Activated CD4-positive, alpha-beta T cell treated with anti-CD3 and anti-CD28 coated beads for 36 hours (primary cell): Measurements from ENCODE around the gene THPO. TPM values are rescaled to one million over a fixed set of nuclear protein-coding genes. Genes with fewer than 3 reads are reported as not detected.

ENCODE experiments used
- ATAC-seq: fragments of 200-7000 bp; cut with Tn5 transposase; one replicate; pipeline ENCODE4 v1.10.0; 2021; ENCODE audit warnings: mild to moderate bottlenecking, moderate library complexity
- CTCF ChIA-PET: fragments of 350-600 bp; sonication (Branson Sonifier 250); formaldehyde crosslinking; loops from one replicate; lab custom pipeline; 2021; ENCODE audit warnings: antibody characterized with exemption; lab: Charles Lee
- POLR2A ChIA-PET: fragments of 350-600 bp; sonication (Branson Sonifier 250); formaldehyde crosslinking; loops from one replicate; lab custom pipeline; 2021; ENCODE audit warnings: antibody characterized with exemption, inconsistent platforms; lab: Charles Lee
- DNase-seq: peaks from one replicate; pipeline ENCODE4 v3.0.0-alpha.2; 2020
- H3K27ac Mint-ChIP-seq: one replicate; pipeline ENCODE4 v1.8.0; 2021; ENCODE audit warnings: mixed read lengths
- H3K27me3 Mint-ChIP-seq: one replicate; pipeline ENCODE4 v1.8.0; 2021; ENCODE audit warnings: mixed read lengths
- H3K36me3 Mint-ChIP-seq: one replicate; pipeline ENCODE4 v1.8.0; 2021; ENCODE audit warnings: low read depth, mixed read lengths
- H3K4me1 Mint-ChIP-seq: one replicate; pipeline ENCODE4 v1.8.0; 2021; ENCODE audit warnings: mixed read lengths
- H3K4me3 Mint-ChIP-seq: one replicate; pipeline ENCODE4 v1.8.0; 2021; ENCODE audit warnings: mild to moderate bottlenecking, moderate library complexity, mixed read lengths
- H3K9me3 Mint-ChIP-seq: one replicate; pipeline ENCODE4 v1.8.0; 2021; ENCODE audit warnings: low read depth, mixed read lengths
- intact Hi-C, 2 experiments: fragments of 100-400 bp; cut with DNase I in 1 of 2; cut with micrococcal nuclease in 1 of 2; formaldehyde crosslinking; loops; one replicate each; pipeline versions ENCODE4 v1.14.2 to v1.15.1; 2022 to 2024; cut with DNase I, micrococcal nuclease
- total RNA-seq, 2 experiments: library from RNA; stranded (reverse); gene quantifications; one replicate each; pipeline ENCODE4 v1.2.3, GENCODE V29; 2021

THPO gene
- total RNA-seq, 2 experiments from 2014 or later: not detected

DNA sequence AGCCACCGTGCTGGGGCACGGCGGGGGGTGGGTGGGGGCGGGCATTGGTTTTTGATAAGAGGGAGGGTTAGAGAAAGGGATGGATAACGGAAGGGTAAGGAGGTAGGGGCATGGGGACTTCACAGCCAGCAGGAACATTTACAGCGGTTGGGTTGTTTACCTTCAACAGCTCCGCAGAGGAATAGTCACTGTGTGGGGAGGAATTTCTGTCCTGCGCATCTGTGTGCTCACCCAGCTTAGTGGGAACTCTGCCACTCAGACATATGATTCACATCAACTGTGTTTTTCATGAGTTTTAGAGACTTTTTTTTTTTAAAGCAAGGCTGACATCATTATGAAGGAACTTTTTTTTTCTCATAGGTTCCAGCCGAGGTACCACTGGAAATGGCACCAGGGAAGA, 21.4 kb upstream of the THPO start:
- H3K27ac Mint-ChIP-seq: no peak overlapping the region
- ATAC-seq (no peak), DNase-seq (no peak)
- H3K9me3 Mint-ChIP-seq: no peaks in the 10 kb centered on the region
- H3K36me3 Mint-ChIP-seq: no peaks in the 10 kb centered on the region
- H3K4me1 Mint-ChIP-seq: no peaks in the 10 kb centered on the region
- ChIA-PET POLR2A (no interaction called here), CTCF (no interaction called here)
- no peak overlapping the region for H3K4me3 Mint-ChIP-seq
- intact Hi-C loops: no loop called here
- peaks cover 17% of the 10 kb centered on the region for H3K27me3 Mint-ChIP-seq

- no peak overlapping the region for H3K4me3 Mint-ChIP-seq
- ChIA-PET CTCF (interaction anchor here (1.1 kb wide), 1 partner anchor 18 kb away, joined by 4 read pairs; no protein-coding TSS in a partner anchor), POLR2A (no interaction called here)
- no peaks in the 10 kb centered on the region for H3K36me3 Mint-ChIP-seq
- H3K27me3 Mint-ChIP-seq: no peaks in the 10 kb centered on the region
- DNase-seq (no peak), ATAC-seq (no peak)
- H3K9me3 Mint-ChIP-seq: no peaks in the 10 kb centered on the region
- H3K4me1 Mint-ChIP-seq: no peaks in the 10 kb centered on the region
- no peak overlapping the region for H3K27ac Mint-ChIP-seq
- intact Hi-C loops: no loop called here
Measured at GRCh38 chr3:184395320-184395660, 17.3 kb upstream of the THPO start.

GRCh38 chr3:184391266-184391665, 13.3 kb upstream of the THPO start:
- H3K27me3 Mint-ChIP-seq: peaks cover 6% of the 10 kb centered on the region
- H3K9me3 Mint-ChIP-seq: no peaks in the 10 kb centered on the region
- H3K27ac Mint-ChIP-seq: no peak overlapping the region
- ATAC-seq (no peak), DNase-seq (no peak)
- ChIA-PET POLR2A (no interaction called here), CTCF (interaction anchor here (1.3 kb wide), 1 partner anchor 19 kb away, joined by 4 read pairs; no protein-coding TSS in a partner anchor)
- intact Hi-C loops: no loop called here
- H3K4me3 Mint-ChIP-seq: no peak overlapping the region
- no peaks in the 10 kb centered on the region for H3K4me1 Mint-ChIP-seq
- no peaks in the 10 kb centered on the region for H3K36me3 Mint-ChIP-seq

DNA sequence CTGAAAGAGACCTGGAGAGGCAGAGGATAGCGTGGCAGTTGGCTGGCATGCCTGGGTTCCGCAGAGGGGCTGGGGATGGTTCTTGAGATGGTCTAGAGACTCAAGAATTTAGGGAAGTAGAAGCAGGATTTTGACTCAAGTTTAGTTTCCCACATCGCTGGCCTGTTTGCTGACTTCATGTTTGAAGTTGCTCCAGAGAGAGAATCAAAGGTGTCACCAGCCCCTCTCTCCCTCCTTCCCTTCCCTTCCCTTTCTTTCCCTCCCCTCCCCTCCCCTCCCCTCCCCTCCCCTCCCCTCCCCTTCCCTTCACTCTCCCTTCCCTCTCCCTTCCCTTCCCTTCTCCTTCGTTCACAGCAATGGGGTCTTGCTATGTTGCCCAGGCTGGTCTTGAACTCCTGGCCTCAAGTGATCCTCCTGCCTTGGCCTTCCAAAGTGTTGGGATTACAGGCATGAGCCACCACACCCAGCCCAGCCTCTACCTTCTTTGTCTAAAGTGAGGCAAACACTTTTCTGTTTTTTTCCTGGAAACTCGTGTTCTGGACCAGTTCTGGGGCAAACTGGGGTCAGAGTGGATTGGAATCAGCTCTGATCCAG, 12.0 kb upstream of the THPO start:
- Mint-ChIP-seq H3K4me3 (no peak overlapping the region), H3K36me3 (no peaks in the 10 kb centered on the region), H3K4me1 (no peaks in the 10 kb centered on the region), H3K27me3 (peaks cover 7% of the 10 kb centered on the region), H3K27ac (no peak overlapping the region), H3K9me3 (no peaks in the 10 kb centered on the region)
- ATAC-seq (no peak), DNase-seq (no peak)
- CTCF ChIA-PET: interaction anchor here (0.7 to 1.3 kb wide), 2 partner anchors 18 to 27 kb away, joined by 3 to 4 read pairs; no protein-coding TSS in a partner anchor
- POLR2A ChIA-PET: no interaction called here
- intact Hi-C loops: no loop called here

GRCh38 chr3:184389384-184389783, 11.4 kb upstream of the THPO start:
- ATAC-seq (no peak), DNase-seq (no peak)
- Mint-ChIP-seq H3K9me3 (no peaks in the 10 kb centered on the region), H3K4me1 (no peaks in the 10 kb centered on the region), H3K36me3 (no peaks in the 10 kb centered on the region), H3K4me3 (no peak overlapping the region), H3K27ac (no peak overlapping the region), H3K27me3 (peaks cover 10% of the 10 kb centered on the region)
- ChIA-PET CTCF (interaction anchor here (0.7 kb wide), 1 partner anchor 27 kb away, joined by 3 read pairs; no protein-coding TSS in a partner anchor), POLR2A (no interaction called here)
- intact Hi-C loops: no loop called here

DNA sequence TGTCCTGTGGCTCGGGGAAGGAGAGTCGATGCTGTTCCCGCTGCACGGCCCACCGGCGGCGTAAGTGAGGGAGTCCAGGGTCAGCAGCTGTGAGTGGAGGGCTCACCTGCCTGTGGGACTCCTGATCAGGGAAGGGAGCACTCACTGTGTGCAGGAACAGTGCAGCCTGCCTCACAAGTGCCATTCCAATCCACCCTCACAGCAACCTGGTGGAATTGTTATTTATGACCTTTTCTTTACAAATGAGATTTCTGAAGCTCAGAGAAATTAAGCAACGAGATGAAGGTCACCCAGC, 10.9 kb upstream of the THPO start:
- no peak for ATAC-seq
- H3K9me3 Mint-ChIP-seq: no peaks in the 10 kb centered on the region
- H3K36me3 Mint-ChIP-seq: no peaks in the 10 kb centered on the region
- ChIA-PET POLR2A (no interaction called here), CTCF (no interaction called here)
- intact Hi-C loops: no loop called here
- DNase-seq: no peak
- no peaks in the 10 kb centered on the region for H3K4me1 Mint-ChIP-seq
- no peak overlapping the region for H3K4me3 Mint-ChIP-seq
- H3K27ac Mint-ChIP-seq: no peak overlapping the region
- H3K27me3 Mint-ChIP-seq: peaks cover 10% of the 10 kb centered on the region

DNA sequence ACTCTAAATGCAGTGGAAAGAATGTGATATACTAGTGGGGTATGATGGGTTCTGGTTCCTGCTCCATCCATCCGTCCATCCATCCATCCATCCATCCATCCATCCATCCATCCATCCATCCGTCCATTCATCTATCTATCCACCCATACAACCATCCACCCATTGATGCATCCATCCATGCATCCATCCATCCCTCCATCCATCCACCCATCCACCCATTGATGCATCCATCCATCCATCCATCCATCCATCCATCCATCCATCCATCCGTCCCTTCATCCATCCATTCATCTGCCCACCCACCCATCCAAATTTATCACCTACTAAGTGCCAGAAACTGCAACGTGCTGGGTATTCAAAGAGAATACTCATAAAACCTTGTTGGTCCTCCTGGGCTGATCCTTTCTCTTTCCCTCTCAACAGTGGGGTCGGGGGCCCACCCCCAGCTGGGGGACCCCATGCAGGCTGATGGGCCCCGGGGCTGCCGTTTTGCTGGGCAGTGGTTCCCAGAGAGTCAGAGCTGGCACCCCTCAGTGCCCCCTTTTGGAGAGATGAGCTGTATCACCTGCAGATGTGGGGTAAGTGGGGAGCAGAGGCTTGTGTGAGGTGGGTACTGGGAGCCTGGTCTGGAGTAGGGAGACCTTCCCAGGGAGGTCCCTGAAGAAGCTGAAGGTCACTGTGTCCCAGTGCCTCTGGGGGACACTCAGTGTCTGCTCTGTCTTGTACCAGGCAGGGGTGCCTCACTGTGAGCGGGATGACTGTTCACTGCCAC, 10.3 kb upstream of the THPO start:
- no peaks in the 10 kb centered on the region for H3K9me3 Mint-ChIP-seq
- no peak for DNase-seq
- H3K4me1 Mint-ChIP-seq: no peaks in the 10 kb centered on the region
- ChIA-PET CTCF (no interaction called here), POLR2A (no interaction called here)
- H3K27me3 Mint-ChIP-seq: peaks cover 12% of the 10 kb centered on the region
- intact Hi-C loops: no loop called here
- no peaks in the 10 kb centered on the region for H3K36me3 Mint-ChIP-seq
- no peak for ATAC-seq
- H3K27ac Mint-ChIP-seq: no peak overlapping the region
- no peak overlapping the region for H3K4me3 Mint-ChIP-seq

DNA sequence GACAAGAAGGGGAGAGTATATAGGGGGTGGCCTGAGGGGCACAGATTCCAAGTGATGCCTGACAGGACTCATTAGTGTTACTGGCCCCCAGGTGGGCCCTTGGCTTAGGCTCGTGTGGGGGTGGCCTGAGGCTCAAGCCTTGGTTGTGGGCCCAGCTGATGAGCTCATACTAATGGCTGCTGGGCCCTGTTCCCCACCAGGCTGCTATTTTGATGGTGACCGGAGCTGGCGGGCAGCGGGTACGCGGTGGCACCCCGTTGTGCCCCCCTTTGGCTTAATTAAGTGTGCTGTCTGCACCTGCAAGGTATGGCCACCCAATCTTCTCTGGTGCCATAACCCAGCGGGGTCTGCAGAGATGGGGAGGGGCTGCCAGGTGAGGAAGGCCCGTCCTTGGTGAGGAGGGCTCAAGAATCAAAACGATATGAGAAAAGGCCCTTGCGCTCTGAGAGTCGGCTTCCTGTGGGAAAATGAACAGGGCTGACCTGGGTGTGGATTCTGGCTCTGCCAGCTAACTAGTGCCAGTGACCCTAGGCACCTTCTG, 9.2 kb upstream of the THPO start:
- ChIA-PET CTCF (no interaction called here), POLR2A (no interaction called here)
- no peak overlapping the region for H3K27ac Mint-ChIP-seq
- no peaks in the 10 kb centered on the region for H3K9me3 Mint-ChIP-seq
- H3K27me3 Mint-ChIP-seq: peaks cover 22% of the 10 kb centered on the region
- ATAC-seq: no peak
- H3K4me3 Mint-ChIP-seq: no peak overlapping the region
- DNase-seq: no peak
- intact Hi-C loops: no loop called here
- H3K36me3 Mint-ChIP-seq: no peaks in the 10 kb centered on the region
- no peaks in the 10 kb centered on the region for H3K4me1 Mint-ChIP-seq

GRCh38 chr3:184386047-184386806, 8.2 kb upstream of the THPO start:
- Mint-ChIP-seq H3K4me3 (no peak overlapping the region), H3K4me1 (peaks cover 1% of the 10 kb centered on the region), H3K27me3 (peaks cover 27% of the 10 kb centered on the region), H3K9me3 (no peaks in the 10 kb centered on the region), H3K27ac (no peak overlapping the region), H3K36me3 (no peaks in the 10 kb centered on the region)
- DNase-seq (no peak), ATAC-seq (no peak)
- ChIA-PET CTCF (interaction anchor here (1.2 to 1.9 kb wide), 2 partner anchors 126 to 128 kb away, joined by 3 to 4 read pairs; no protein-coding TSS in a partner anchor), POLR2A (no interaction called here)
- intact Hi-C loops: no loop called here

GRCh38 chr3:184384856-184385422, 6.9 kb upstream of the THPO start:
- H3K27ac Mint-ChIP-seq: no peak overlapping the region
- intact Hi-C loops: no loop called here
- H3K27me3 Mint-ChIP-seq: peaks cover 31% of the 10 kb centered on the region
- no peaks in the 10 kb centered on the region for H3K9me3 Mint-ChIP-seq
- ATAC-seq (no peak), DNase-seq (no peak)
- H3K36me3 Mint-ChIP-seq: no peaks in the 10 kb centered on the region
- CTCF ChIA-PET: interaction anchor here (0.6 to 1.9 kb wide), 4 partner anchors 127 to 294 kb away, joined by 3 to 4 read pairs (median 4); no protein-coding TSS in a partner anchor
- POLR2A ChIA-PET: interaction anchor here (0.5 kb wide), 1 partner anchor 18 kb away, joined by 4 read pairs; no protein-coding TSS in a partner anchor
- H3K4me1 Mint-ChIP-seq: peaks cover 6% of the 10 kb centered on the region
- H3K4me3 Mint-ChIP-seq: no peak overlapping the region

DNA sequence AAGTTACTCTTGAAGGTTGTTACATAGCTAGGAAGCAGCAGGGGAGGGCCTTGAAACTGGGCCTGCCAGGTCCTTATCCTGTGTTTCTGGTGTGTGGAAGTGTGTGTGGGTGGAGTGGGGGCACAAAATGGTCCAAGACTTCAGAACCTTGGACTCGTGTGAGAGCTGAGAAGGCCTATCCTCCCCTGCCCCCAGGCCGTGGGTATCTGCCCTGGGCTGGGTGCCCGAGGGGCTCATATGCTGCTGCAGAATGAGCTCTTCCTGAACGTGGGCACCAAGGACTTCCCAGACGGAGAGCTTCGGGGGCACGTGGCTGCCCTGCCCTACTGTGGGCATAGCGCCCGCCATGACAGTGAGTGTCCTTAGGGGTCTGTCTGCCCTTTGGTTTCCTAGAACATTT, 6.3 kb upstream of the THPO start:
- no peak for ATAC-seq
- intact Hi-C loops: no loop called here
- Mint-ChIP-seq H3K27me3 (peaks cover 31% of the 10 kb centered on the region), H3K4me3 (no peak overlapping the region), H3K36me3 (no peaks in the 10 kb centered on the region), H3K27ac (no peak overlapping the region), H3K4me1 (peaks cover 6% of the 10 kb centered on the region), H3K9me3 (no peaks in the 10 kb centered on the region)
- DNase-seq: no peak
- ChIA-PET POLR2A (interaction anchor here (0.5 kb wide), 1 partner anchor 17 kb away, joined by 4 read pairs; no protein-coding TSS in a partner anchor), CTCF (interaction anchor here (0.6 to 2.7 kb wide), 5 partner anchors 12 to 294 kb away, joined by 3 to 13 read pairs (median 4); no protein-coding TSS in a partner anchor)
